HepG2 (cell line): ENCODE results near the gene LRRC25. TPM values are rescaled to one million over a fixed set of nuclear protein-coding genes. Genes with fewer than 3 reads are reported as not detected.

Experiments used
- GTF2F1 ChIP-seq: fragments of 150-350 bp; IDR thresholded peaks from 2 replicates; pipeline ENCODE4 v1.6.1; 2014; ENCODE audit warnings: low read length
- ISL2 ChIP-seq: sonication (generic); formaldehyde crosslinking; IDR thresholded peaks from 2 replicates; pipeline ENCODE4 v1.5.0; 2020; ENCODE audit warnings: missing genetic modification reagents
- KLF11 ChIP-seq: IDR thresholded peaks from 2 replicates; pipeline ENCODE4 v1.6.1; 2016; ENCODE audit warnings: missing compliant biosample characterization
- LBX2 ChIP-seq: sonication (generic); formaldehyde crosslinking; IDR thresholded peaks from 2 replicates; pipeline ENCODE4 v1.5.0; 2020; ENCODE audit warnings: missing genetic modification reagents, mild to moderate bottlenecking, borderline replicate concordance
- MTA3 ChIP-seq: sonication (generic); formaldehyde crosslinking; IDR thresholded peaks from 2 replicates; pipeline ENCODE4 v1.4.0; 2020; ENCODE audit warnings: missing genetic modification reagents
- NCOA5 ChIP-seq: sonication (generic); formaldehyde crosslinking; IDR thresholded peaks from 2 replicates; pipeline ENCODE4 v1.4.0; 2020; ENCODE audit warnings: missing genetic modification reagents
- NFKB2 ChIP-seq: sonication (generic); formaldehyde crosslinking; IDR thresholded peaks from 2 replicates; pipeline ENCODE4 v1.4.0; 2020; ENCODE audit warnings: missing genetic modification reagents, borderline replicate concordance
- PAX8 ChIP-seq: sonication (generic); formaldehyde crosslinking; IDR thresholded peaks from 2 replicates; pipeline ENCODE4 v1.8.0; 2022; ENCODE audit warnings: mild to moderate bottlenecking, missing genetic modification reagents, borderline replicate concordance
- RFX1 ChIP-seq: fragments of 450-650 bp; IDR thresholded peaks from 2 replicates; pipeline ENCODE4 v1.6.1; 2017
- SOX5 ChIP-seq: IDR thresholded peaks from 2 replicates; pipeline ENCODE4 v1.6.1; 2016; ENCODE audit warnings: borderline replicate concordance
- SPEN ChIP-seq: sonication (generic); formaldehyde crosslinking; IDR thresholded peaks from 2 replicates; pipeline ENCODE4 v1.5.1; 2020; ENCODE audit warnings: low read depth, mild to moderate bottlenecking, missing genetic modification reagents
- SRSF1 ChIP-seq: fragments of 200-400 bp; formaldehyde crosslinking; optimal IDR thresholded peaks from 2 replicates; pipeline ENCODE3; 2017; ENCODE audit warnings: mild to moderate bottlenecking, low read depth, low read length, moderate library complexity
- STAT5B ChIP-seq: sonication (generic); formaldehyde crosslinking; IDR thresholded peaks from 2 replicates; pipeline ENCODE4 v1.4.0; 2020; ENCODE audit warnings: missing genetic modification reagents
- THAP8 ChIP-seq: sonication (generic); formaldehyde crosslinking; IDR thresholded peaks from 2 replicates; pipeline ENCODE4 v1.5.1; 2020; ENCODE audit warnings: missing genetic modification reagents, mild to moderate bottlenecking, borderline replicate concordance
- TSC22D2 ChIP-seq: sonication (generic); formaldehyde crosslinking; IDR thresholded peaks from 2 replicates; pipeline ENCODE4 v1.5.1; 2020; ENCODE audit warnings: missing genetic modification reagents, mild to moderate bottlenecking, borderline replicate concordance
- ZNF180 ChIP-seq: sonication (generic); formaldehyde crosslinking; IDR thresholded peaks from 2 replicates; pipeline ENCODE4 v1.4.0; 2020; ENCODE audit warnings: low read depth, missing genetic modification reagents, borderline replicate concordance
- ZNF567 ChIP-seq: sonication (generic); formaldehyde crosslinking; IDR thresholded peaks from 2 replicates; pipeline ENCODE4 v1.8.1; 2023; ENCODE audit warnings: mild to moderate bottlenecking, missing genetic modification reagents, borderline replicate concordance
- ZNF577 ChIP-seq: sonication (generic); formaldehyde crosslinking; IDR thresholded peaks from 2 replicates; pipeline ENCODE4 v1.4.0; 2020; ENCODE audit warnings: mild to moderate bottlenecking, low read depth, missing genetic modification reagents, borderline replicate concordance
- ZNF672 ChIP-seq: sonication (generic); formaldehyde crosslinking; IDR thresholded peaks from 2 replicates; pipeline ENCODE4 v1.8.1; 2022; ENCODE audit warnings: missing genetic modification reagents
- ZNF782 ChIP-seq: sonication (generic); formaldehyde crosslinking; IDR thresholded peaks from 2 replicates; pipeline ENCODE4 v1.4.0; 2020; ENCODE audit warnings: missing genetic modification reagents, mild to moderate bottlenecking, borderline replicate concordance
- ZNF788 ChIP-seq: sonication (generic); formaldehyde crosslinking; IDR thresholded peaks from 2 replicates; pipeline ENCODE4 v1.5.0; 2020; ENCODE audit warnings: mild to moderate bottlenecking, missing genetic modification reagents, borderline replicate concordance
- polyA plus RNA-seq, 8 experiments: library from polyadenylated mRNA; depleted of rRNA in 3 of 8; stranded (reverse) in 7 of 8; unstranded in 1 of 8; fragments of >200 nt; fragmentation: Illumina TruSeq in 4 of 8; extraction: Trizol in 4 of 8; gene quantifications; 2 replicates each; pipeline versions ENCODE4 v1.2.1 to v1.2.3, GENCODE V29; 2011 to 2016; ENCODE audit warnings: low read depth in 4 of 8, missing spikeins in 1 of 8, mixed read lengths in 1 of 8; ENCODE audit not compliant: insufficient read depth in 1 of 8
- total RNA-seq, 5 experiments: library from RNA; depleted of rRNA; stranded (reverse); fragments of >200 nt; fragmentation: Illumina TruSeq; extraction: Trizol; gene quantifications; 2 replicates each; pipeline ENCODE4 v1.2.3, GENCODE V29; 2016; ENCODE audit warnings: low read depth in 1 of 5
- TF ChIP-seq, protein P1 (sequence below): sonication (generic); formaldehyde crosslinking; IDR thresholded peaks from 2 replicates; pipeline ENCODE4 v1.5.1; 2020; ENCODE audit warnings: mild to moderate bottlenecking, missing genetic modification reagents
- TF ChIP-seq, protein P2 (sequence below): sonication (generic); formaldehyde crosslinking; IDR thresholded peaks from 2 replicates; pipeline ENCODE4 v1.4.0; 2020; ENCODE audit warnings: missing genetic modification reagents

The LRRC25 gene
- total and polyA plus RNA-seq, 2 of the 13 experiments (the other 11 are each of a cell fraction or from before 2014, with no cell fraction given) = 0.13 to 0.53 TPM

DNA sequence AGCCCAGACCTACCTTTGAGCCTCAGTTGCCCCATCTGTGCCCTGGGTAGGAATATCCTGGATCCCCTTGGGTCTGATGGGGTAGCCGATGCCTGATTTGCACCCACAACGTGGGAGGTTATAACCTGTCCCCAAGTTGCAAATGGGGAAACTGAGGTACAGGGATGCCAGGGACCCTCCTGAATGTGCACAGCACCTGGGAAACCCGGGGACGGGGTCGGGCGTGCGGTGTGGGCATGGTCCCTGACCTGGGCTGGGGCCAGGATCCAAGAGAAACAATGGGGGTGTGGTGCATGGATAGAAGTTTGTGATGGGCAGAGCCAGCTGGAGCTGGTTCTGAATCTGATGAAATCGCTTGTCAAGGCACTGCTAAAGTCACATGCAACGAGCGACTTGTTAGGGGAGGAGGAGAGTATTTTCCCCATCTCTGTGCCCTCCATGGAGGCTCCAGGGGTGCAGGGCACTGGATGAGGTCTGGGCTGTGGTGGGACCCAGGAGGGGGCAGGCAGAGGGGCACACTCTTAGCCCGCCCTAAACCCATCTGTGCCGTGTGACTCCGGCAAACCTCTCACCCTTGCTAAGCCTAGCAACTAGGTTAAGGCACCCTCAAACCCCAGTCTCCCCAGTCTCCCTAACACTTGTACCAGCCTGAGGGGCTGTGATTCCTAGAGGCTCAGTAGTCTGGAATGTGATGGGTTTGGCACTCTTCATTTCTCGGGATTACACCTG lies 10.7 kb downstream of the LRRC25 start (continued):
- TF ChIP-seq, protein P1, sequence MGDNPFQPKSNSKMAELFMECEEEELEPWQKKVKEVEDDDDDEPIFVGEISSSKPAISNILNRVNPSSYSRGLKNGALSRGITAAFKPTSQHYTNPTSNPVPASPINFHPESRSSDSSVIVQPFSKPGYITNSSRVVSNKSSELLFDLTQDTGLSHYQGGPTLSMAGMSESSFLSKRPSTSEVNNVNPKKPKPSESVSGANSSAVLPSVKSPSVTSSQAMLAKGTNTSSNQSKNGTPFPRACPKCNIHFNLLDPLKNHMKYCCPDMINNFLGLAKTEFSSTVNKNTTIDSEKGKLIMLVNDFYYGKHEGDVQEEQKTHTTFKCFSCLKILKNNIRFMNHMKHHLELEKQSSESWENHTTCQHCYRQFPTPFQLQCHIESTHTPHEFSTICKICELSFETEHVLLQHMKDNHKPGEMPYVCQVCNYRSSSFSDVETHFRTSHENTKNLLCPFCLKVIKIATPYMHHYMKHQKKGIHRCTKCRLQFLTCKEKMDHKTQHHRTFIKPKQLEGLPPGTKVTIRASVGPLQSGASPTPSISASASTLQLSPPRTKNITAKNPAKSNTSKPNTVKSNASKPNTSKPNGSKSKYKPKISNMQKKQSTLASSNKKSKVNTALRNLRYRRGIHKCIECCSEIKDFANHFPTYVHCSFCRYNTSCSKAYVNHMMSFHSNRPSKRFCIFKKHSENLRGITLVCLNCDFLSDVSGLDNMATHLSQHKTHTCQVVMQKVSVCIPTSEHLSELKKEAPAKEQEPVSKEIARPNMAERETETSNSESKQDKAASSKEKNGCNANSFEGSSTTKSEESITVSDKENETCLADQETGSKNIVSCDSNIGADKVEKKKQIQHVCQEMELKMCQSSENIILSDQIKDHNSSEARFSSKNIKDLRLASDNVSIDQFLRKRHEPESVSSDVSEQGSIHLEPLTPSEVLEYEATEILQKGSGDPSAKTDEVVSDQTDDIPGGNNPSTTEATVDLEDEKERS (CRISPR knock-in tag) = peak; percentile 11; the same call in 1 of the 2 replicates
- no peak for TF ChIP-seq ZNF567
- no peak for TF ChIP-seq GTF2F1
- TF ChIP-seq, protein P2, sequence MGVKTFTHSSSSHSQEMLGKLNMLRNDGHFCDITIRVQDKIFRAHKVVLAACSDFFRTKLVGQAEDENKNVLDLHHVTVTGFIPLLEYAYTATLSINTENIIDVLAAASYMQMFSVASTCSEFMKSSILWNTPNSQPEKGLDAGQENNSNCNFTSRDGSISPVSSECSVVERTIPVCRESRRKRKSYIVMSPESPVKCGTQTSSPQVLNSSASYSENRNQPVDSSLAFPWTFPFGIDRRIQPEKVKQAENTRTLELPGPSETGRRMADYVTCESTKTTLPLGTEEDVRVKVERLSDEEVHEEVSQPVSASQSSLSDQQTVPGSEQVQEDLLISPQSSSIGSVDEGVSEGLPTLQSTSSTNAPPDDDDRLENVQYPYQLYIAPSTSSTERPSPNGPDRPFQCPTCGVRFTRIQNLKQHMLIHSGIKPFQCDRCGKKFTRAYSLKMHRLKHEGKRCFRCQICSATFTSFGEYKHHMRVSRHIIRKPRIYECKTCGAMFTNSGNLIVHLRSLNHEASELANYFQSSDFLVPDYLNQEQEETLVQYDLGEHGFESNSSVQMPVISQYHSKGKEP = no peak
- TF ChIP-seq NCOA5 (CRISPR knock-in tag) = no peak
- no peak for TF ChIP-seq STAT5B (CRISPR knock-in tag)
- TF ChIP-seq ISL2 (CRISPR knock-in tag) = no peak
- TF ChIP-seq SPEN (CRISPR knock-in tag) = no peak
- no peak for TF ChIP-seq RFX1
- TF ChIP-seq PAX8 = no peak
- no peak for TF ChIP-seq MTA3 (CRISPR knock-in tag)
- no peak for TF ChIP-seq KLF11 (CRISPR knock-in tag)
- TF ChIP-seq TSC22D2 (CRISPR knock-in tag) = no peak; the same call in 1 of the 2 replicates
- peak; percentile 67; the same call in 1 of the 2 replicates for TF ChIP-seq THAP8 (CRISPR knock-in tag)
- TF ChIP-seq NFKB2 (CRISPR knock-in tag) = no peak
- TF ChIP-seq ZNF577 (CRISPR knock-in tag) = no peak
- TF ChIP-seq ZNF672 (CRISPR knock-in tag) = no peak
- peak; percentile 4 for TF ChIP-seq SRSF1
- TF ChIP-seq ZNF782 = no peak
- TF ChIP-seq LBX2 (CRISPR knock-in tag) = no peak
- TF ChIP-seq ZNF788 = no peak
- TF ChIP-seq ZNF180 (CRISPR knock-in tag) = no peak
- TF ChIP-seq SOX5 = no peak
